Dermis microvascular lymphatic vessel endothelial cell (primary cell): ENCODE data around the gene CYB5R3. TPM values are rescaled to one million over a fixed set of nuclear protein-coding genes. Genes with fewer than 3 reads are reported as not detected.

Experiments used
- DNase-seq, 2 donors: peaks; one replicate each; pipeline versions ENCODE4 v3.0.0 to v3.0.0-alpha.2; 2010; ENCODE audit warnings: low read depth in 2 of 2
- total RNA-seq: library from RNA; depleted of rRNA; stranded (reverse); fragments of >200 nt; gene quantifications from 2 replicates; pipeline ENCODE4 v1.2.1, GENCODE V29; 2014

Gene CYB5R3
- total RNA-seq, 1 donor from 2014 or later = 105 TPM

- no peak for DNase-seq
Observed at GRCh38 chr22:42645938-42646568, 3.1 kb downstream of the CYB5R3 start.

GRCh38 chr22:42645341-42645937 lies 3.8 kb downstream of the CYB5R3 start:
- peak in 1 of 2 donors; percentile 33 for DNase-seq

- DNase-seq = peak; percentile 73 to 80
Observed at GRCh38 chr22:42644422-42645340, 4.5 kb downstream of the CYB5R3 start.

GRCh38 chr22:42643634-42644421 lies 5.4 kb downstream of the CYB5R3 start:
- no peak for DNase-seq

GRCh38 chr22:42642806-42643633 lies 6.2 kb downstream of the CYB5R3 start:
- no peak for DNase-seq

GRCh38 chr22:42641801-42642413 lies 7.3 kb downstream of the CYB5R3 start:
- no peak for DNase-seq

- DNase-seq = no peak
Observed at GRCh38 chr22:42639541-42640241, 9.5 kb downstream of the CYB5R3 start.

- no peak for DNase-seq
Observed at GRCh38 chr22:42637555-42637954, 11.6 kb downstream of the CYB5R3 start.

- no peak for DNase-seq
Observed at GRCh38 chr22:42636506-42636905, 12.7 kb downstream of the CYB5R3 start.

- DNase-seq = peak; percentile 60 to 93
Observed at GRCh38 chr22:42635531-42635930, 13.7 kb downstream of the CYB5R3 start.

- no peak for DNase-seq
Observed at GRCh38 chr22:42633013-42633412, 16.2 kb downstream of the CYB5R3 start.

- no peak for DNase-seq
Observed at GRCh38 chr22:42632096-42632495, 17.1 kb downstream of the CYB5R3 start.

- peak in 1 of 2 donors; percentile 26 for DNase-seq
Observed at GRCh38 chr22:42630901-42631602, 18.1 kb downstream of the CYB5R3 start.

GRCh38 chr22:42630211-42630610 lies 19.0 kb downstream of the CYB5R3 start:
- no peak for DNase-seq

- no peak for DNase-seq
Observed at GRCh38 chr22:42627981-42628380, 21.2 kb downstream of the CYB5R3 start.

- no peak for DNase-seq
Observed at GRCh38 chr22:42626951-42627625, 22.1 kb downstream of the CYB5R3 start.

GRCh38 chr22:42626431-42626830 lies 22.8 kb downstream of the CYB5R3 start:
- no peak for DNase-seq

GRCh38 chr22:42625416-42625815 lies 23.8 kb downstream of the CYB5R3 start:
- no peak for DNase-seq
